Ovary (tissue), 10 donors: ENCODE results near the gene PROK2. TPM values are rescaled to one million over a fixed set of nuclear protein-coding genes. Genes with fewer than 3 reads are reported as not detected.
A peak's percentile ranks its signal among the peaks of the same experiment; 100 is the strongest.

Experiments
- DNase-seq, 5 donors: peaks; one replicate each; pipeline ENCODE4 v3.0.0-alpha.2; 2019 to 2020
- H3K27ac ChIP-seq, 2 donors: fragments of 200-600 bp; one replicate each; pipeline versions ENCODE4 v1.5.1 to v1.8.0; 2019 to 2022
- H3K27me3 ChIP-seq: fragments of 200-600 bp; one replicate; pipeline ENCODE4 v1.8.0; 2022
- H3K36me3 ChIP-seq: fragments of 200-600 bp; sonication (generic); one replicate; pipeline ENCODE4 v1.5.1; 2019
- H3K4me1 ChIP-seq: one replicate; pipeline ENCODE4 v1.8.1; 2013; ENCODE audit warnings: mild to moderate bottlenecking, moderate library complexity; ENCODE audit not compliant: insufficient read depth
- H3K4me3 ChIP-seq: fragments of 200-600 bp; sonication (generic); one replicate; pipeline ENCODE4 v1.5.1; 2017
- H3K9me3 ChIP-seq, 2 donors: fragments of 200-600 bp in 1 of 2; sonication (generic) in 1 of 2; one replicate each; pipeline versions ENCODE4 v1.5.1 to v1.8.1; 2013 to 2019; ENCODE audit warnings: mild to moderate bottlenecking in 1 of 2, moderate library complexity in 1 of 2
- EP300 ChIP-seq: sonication (generic); formaldehyde crosslinking; IDR thresholded peaks from one replicate; pipeline ENCODE4 v1.6.1; 2017; ENCODE audit warnings: antibody characterized with exemption
- POLR2A ChIP-seq: fragments of 450-650 bp; IDR thresholded peaks from one replicate; pipeline ENCODE4 v1.6.1; 2017; ENCODE audit warnings: antibody characterized with exemption, mild to moderate bottlenecking, moderate library complexity
- WGBS, 3 donors: extraction: QIAGEN DNeasy Blood & Tissue Kit in 1 of 3; methylation state at CpG; one replicate each; pipeline versions ENCODE4 v1.1.5 to v1.1.7; 2013 to 2017; 5-methylcytosine and 5-hydroxymethylcytosine counted together
- intact Hi-C, 4 donors: fragments of 100-400 bp; cut with DNase I; formaldehyde crosslinking; loops; one replicate each; pipeline versions ENCODE4 v1.11.0 to v1.15.1; 2022 to 2023
- long read RNA-seq, 3 donors: library from polyadenylated mRNA in 2 of 3; unstranded in 2 of 3; transcript quantifications; one replicate each; pipeline ENCODE4 v2.0.0 and lab custom pipeline, GENCODE V29; 2021 to 2026
- polyA plus RNA-seq, 2 donors: library from polyadenylated mRNA; stranded (reverse); fragments of 200-250 nt in 1 of 2; fragments of 350-450 nt in 1 of 2; fragmentation: Illumina TruSeq in 1 of 2; extraction: RNeasy Lipid Tissue Mini Kit (QIAGEN cat#74804) in 1 of 2; gene quantifications; one replicate each; pipeline ENCODE4 v1.2.3, GENCODE V29; 2013 to 2014
- total RNA-seq, 7 donors: library from RNA; depleted of rRNA in 2 of 7; stranded (reverse); fragments of >200 nt in 2 of 7; fragmentation: NEBNext Ultra II Directional in 3 of 7; extraction: Animal tissue kit (Norgen Biotek cat#: 25700) in 3 of 7; gene quantifications; one replicate each; pipeline versions ENCODE4 v1.1.0 to v1.2.4, GENCODE V29; 2016 to 2023
- TF ChIP-seq, protein P1 (sequence below), 3 donors: fragments of 450-650 bp in 2 of 3; fragments of 200-600 bp in 1 of 3; IDR thresholded peaks; one replicate each; pipeline versions ENCODE4 v1.5.1 to v1.8.0; 2016 to 2022; ENCODE audit warnings: antibody characterized with exemption in 3 of 3, mild to moderate bottlenecking in 1 of 3
- donor health status: DM: no; HTN: no; CAD: no; lungs with moderate emphysema.
- donor health status: DM: no; HTN: no; CAD: no.
- donor health status: Bipolar disorder and iron deficiency.
- donor health status: DM: yes; HTN: yes; CAD: no.
- donor health status: DM: no; HTN: no; CAD: no.
- donor health status: DM: yes; HTN: yes; CAD: no.

The PROK2 gene, protein sequence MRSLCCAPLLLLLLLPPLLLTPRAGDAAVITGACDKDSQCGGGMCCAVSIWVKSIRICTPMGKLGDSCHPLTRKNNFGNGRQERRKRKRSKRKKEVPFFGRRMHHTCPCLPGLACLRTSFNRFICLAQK
- total RNA-seq = under 1 TPM in 3 of 7 donors, not detected in 4; 0.12 to 0.25 (median 0.20) TPM
- polyA plus RNA-seq = under 1 TPM; 0.08 to 0.45 TPM
- long read RNA-seq, donor 1, partial matches to known transcripts = 0 of 1 reads
- long read RNA-seq, donor 1, other reads (novel, unspliced or antisense) = 0 of 1 reads
- long read RNA-seq, donor 2 = 0 reads
- long read RNA-seq, donor 3 = 0 reads

DNA sequence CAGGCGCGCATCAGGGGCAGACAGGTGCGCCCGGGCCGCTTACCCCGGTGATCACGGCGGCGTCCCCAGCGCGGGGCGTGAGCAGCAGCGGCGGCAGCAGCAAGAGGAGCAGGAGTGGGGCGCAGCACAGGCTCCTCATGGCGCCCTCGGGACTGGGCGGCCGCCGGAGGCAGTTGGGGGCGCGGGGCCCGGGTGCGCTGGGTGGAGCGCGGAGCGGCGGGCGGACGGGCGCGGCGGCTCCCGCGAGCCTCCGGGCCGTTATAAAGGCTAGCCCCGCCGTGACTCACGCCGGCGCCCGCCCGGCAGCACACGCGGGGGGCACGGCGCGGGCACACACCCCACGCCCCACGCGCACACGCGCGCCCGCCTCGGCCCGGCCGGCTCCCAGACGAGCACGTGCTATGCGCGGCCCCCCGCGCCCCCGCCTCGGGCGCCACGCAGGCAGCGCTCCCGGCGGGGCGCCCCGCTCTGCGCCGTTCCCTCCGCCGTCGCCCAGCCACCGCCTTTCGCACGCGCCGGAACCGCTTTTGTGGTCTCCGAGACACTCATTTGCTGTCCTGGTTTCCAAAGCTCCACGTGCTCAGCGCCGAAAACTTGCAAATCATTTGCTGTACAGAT, at the start of gene PROK2:
PROK2 (minus strand) TSS at position 235 of the 618 bp plus-strand sequence; CDS start at position 139, 96 bp downstream.
- intact Hi-C loops = no loop called here
- no peaks in the 10 kb centered on the region for H3K36me3 ChIP-seq
- H3K4me1 ChIP-seq = peaks cover 9% of the 10 kb centered on the region
- peak in 2 of 5 donors; percentile 35 to 47 for DNase-seq
- TF ChIP-seq, protein P1, sequence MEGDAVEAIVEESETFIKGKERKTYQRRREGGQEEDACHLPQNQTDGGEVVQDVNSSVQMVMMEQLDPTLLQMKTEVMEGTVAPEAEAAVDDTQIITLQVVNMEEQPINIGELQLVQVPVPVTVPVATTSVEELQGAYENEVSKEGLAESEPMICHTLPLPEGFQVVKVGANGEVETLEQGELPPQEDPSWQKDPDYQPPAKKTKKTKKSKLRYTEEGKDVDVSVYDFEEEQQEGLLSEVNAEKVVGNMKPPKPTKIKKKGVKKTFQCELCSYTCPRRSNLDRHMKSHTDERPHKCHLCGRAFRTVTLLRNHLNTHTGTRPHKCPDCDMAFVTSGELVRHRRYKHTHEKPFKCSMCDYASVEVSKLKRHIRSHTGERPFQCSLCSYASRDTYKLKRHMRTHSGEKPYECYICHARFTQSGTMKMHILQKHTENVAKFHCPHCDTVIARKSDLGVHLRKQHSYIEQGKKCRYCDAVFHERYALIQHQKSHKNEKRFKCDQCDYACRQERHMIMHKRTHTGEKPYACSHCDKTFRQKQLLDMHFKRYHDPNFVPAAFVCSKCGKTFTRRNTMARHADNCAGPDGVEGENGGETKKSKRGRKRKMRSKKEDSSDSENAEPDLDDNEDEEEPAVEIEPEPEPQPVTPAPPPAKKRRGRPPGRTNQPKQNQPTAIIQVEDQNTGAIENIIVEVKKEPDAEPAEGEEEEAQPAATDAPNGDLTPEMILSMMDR (IDR thresholded peaks at IDR 0.05) = no peak
- TF ChIP-seq EP300 (no peak), POLR2A (no peak)
- 0 to 5% (median 1%) methylated on average over 25 to 89 of the region's 89 CpGs for WGBS, 3 donors
- H3K9me3 ChIP-seq = no peaks in the 10 kb centered on the region
- no peak within 1 kb of the TSS for H3K27ac ChIP-seq
- H3K4me3 ChIP-seq = peak within 1 kb of the TSS; percentile 12
- no peaks in the 10 kb centered on the region for H3K27me3 ChIP-seq

- Histone ChIP-seq H3K4me1 (no peaks in the 10 kb centered on the region), H3K36me3 (no peaks in the 10 kb centered on the region), H3K27me3 (no peaks in the 10 kb centered on the region), H3K9me3 (no peaks in the 10 kb centered on the region), H3K4me3 (no peak overlapping the region), H3K27ac (no peak overlapping the region)
- DNase-seq = no peak
- 54 to 77% (median 72%) methylated on average over 2 of the region's 2 CpGs for WGBS, 3 donors
- TF ChIP-seq POLR2A = no peak
- no peak for TF ChIP-seq EP300
- intact Hi-C loops = no loop called here
Observed at GRCh38 chr3:71831599-71831998, 46.7 kb upstream of the PROK2 start.

GRCh38 chr3:71825551-71826283, 40.8 kb upstream of the PROK2 start:
- 89 to 94% (median 94%) methylated on average over 5 of the region's 5 CpGs for WGBS, 3 donors
- Histone ChIP-seq H3K27ac (no peak overlapping the region), H3K36me3 (no peaks in the 10 kb centered on the region), H3K27me3 (no peaks in the 10 kb centered on the region), H3K4me3 (no peak overlapping the region), H3K9me3 (no peaks in the 10 kb centered on the region), H3K4me1 (no peaks in the 10 kb centered on the region)
- intact Hi-C loops = no loop called here
- TF ChIP-seq, protein P1 (IDR thresholded peaks at IDR 0.05) = no peak
- TF ChIP-seq POLR2A = no peak
- no peak for TF ChIP-seq EP300
- DNase-seq = no peak

DNA sequence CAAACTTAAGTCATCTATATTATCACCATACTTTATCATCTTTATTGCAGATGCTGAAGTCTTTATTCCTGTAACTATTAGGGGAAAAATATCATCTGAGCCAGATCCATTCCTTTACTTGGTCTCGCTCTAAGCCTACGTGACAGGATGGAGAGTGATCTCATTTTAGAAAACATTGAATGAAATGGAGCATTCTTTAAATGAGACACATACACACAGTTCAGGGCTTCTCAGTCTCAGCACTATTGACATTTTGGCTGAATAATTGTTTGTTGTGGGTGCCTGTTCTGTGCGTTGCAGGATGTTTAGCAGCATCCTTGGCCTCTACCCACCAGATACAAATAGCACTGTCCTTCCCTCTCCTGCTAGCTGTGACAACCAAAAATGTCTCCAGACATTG, 36.2 kb upstream of the PROK2 start:
- TF ChIP-seq POLR2A = no peak
- TF ChIP-seq EP300 = no peak
- TF ChIP-seq, protein P1 (IDR thresholded peaks at IDR 0.05) = no peak
- no peak for DNase-seq
- intact Hi-C loops = no loop called here
- H3K27me3 ChIP-seq = no peaks in the 10 kb centered on the region
- H3K27ac ChIP-seq = no peak overlapping the region
- no peaks in the 10 kb centered on the region for H3K36me3 ChIP-seq
- H3K9me3 ChIP-seq = no peaks in the 10 kb centered on the region
- H3K4me1 ChIP-seq = no peaks in the 10 kb centered on the region
- 51 to 60% (median 53%) methylated on average over 3 of the region's 3 CpGs for WGBS, 3 donors
- H3K4me3 ChIP-seq = no peak overlapping the region
